GM12875 (cell line): ENCODE measurements around the gene NT5C.

Source experiments
- H3K4me3 ChIP-seq: one replicate; pipeline ENCODE4 v1.5.1; 2011; ENCODE audit warnings: low read depth, low read length, control low read depth
- CTCF ChIP-seq: IDR thresholded peaks from 2 replicates; pipeline ENCODE4 v1.5.1; 2011; ENCODE audit warnings: low read depth, mild to moderate bottlenecking, control low read depth, inconsistent platforms, low read length, moderate library complexity, borderline replicate concordance; ENCODE audit not compliant: insufficient read depth

Gene NT5C

GRCh38 chr17:75113798-75114551 is 17.6 kb downstream of the NT5C start:
- peak; percentile 85 for TF ChIP-seq CTCF
- H3K4me3 ChIP-seq, result peak overlapping the region; percentile 50

- H3K4me3 ChIP-seq, result no peak overlapping the region
Observed at GRCh38 chr17:75111777-75112335, 19.7 kb downstream of the NT5C start.

GRCh38 chr17:75110234-75110937 is 21.2 kb downstream of the NT5C start:
- no peak for TF ChIP-seq CTCF
- H3K4me3 ChIP-seq, result peak overlapping the region; percentile 75

More at GRCh38 chr17:75111777-75112335, 19.7 kb downstream of the NT5C start:
- TF ChIP-seq CTCF, result no peak

GRCh38 chr17:75109407-75110233 is 21.9 kb downstream of the NT5C start, which contains the start of gene ARMC7:
Gene ARMC7, plus strand, starts transcription at chr17:75109969. Its CDS starts 320 bp downstream, at chr17:75110289.
- peak within 1 kb of the TSS; percentile 75 for H3K4me3 ChIP-seq
- no peak for TF ChIP-seq CTCF

GRCh38 chr17:75109046-75109406 is 22.5 kb downstream of the NT5C start:
- no peak for TF ChIP-seq CTCF
- peak overlapping the region; percentile 75 for H3K4me3 ChIP-seq

GRCh38 chr17:75108193-75108592 is 23.3 kb downstream of the NT5C start:
- no peak for TF ChIP-seq CTCF
- H3K4me3 ChIP-seq, result no peak overlapping the region
